AG09309 (cell line): ENCODE measurements around the gene MTRF1.

ENCODE experiments used
- DNase-seq: peaks from one replicate; pipeline ENCODE4 v3.0.0-alpha.2; 2010; ENCODE audit warnings: low read depth
- H3K4me3 ChIP-seq: 2 replicates; pipeline ENCODE4 v1.5.1; 2011; ENCODE audit warnings: mild to moderate bottlenecking, low read depth, low read length, moderate library complexity; ENCODE audit not compliant: control insufficient read depth
- CTCF ChIP-seq: IDR thresholded peaks from 2 replicates; pipeline ENCODE4 v1.5.1; 2011; ENCODE audit warnings: mild to moderate bottlenecking, low read depth, low read length, inconsistent platforms; ENCODE audit not compliant: insufficient read depth, control insufficient read depth; ENCODE audit errors: missing control alignments

Gene MTRF1

GRCh38 chr13:41267106-41267505 lies 3.7 kb upstream of the MTRF1 start:
- no peak for DNase-seq
- no peak overlapping the region for H3K4me3 ChIP-seq
- no peak for TF ChIP-seq CTCF

- no peak for DNase-seq
- TF ChIP-seq CTCF, result no peak
- H3K4me3 ChIP-seq, result no peak overlapping the region
Observed at GRCh38 chr13:41259875-41260501, 3.4 kb downstream of the MTRF1 start.

GRCh38 chr13:41257535-41257934 lies 5.8 kb downstream of the MTRF1 start:
- H3K4me3 ChIP-seq, result no peak overlapping the region
- no peak for TF ChIP-seq CTCF
- DNase-seq, result no peak

GRCh38 chr13:41254902-41255301 lies 8.5 kb downstream of the MTRF1 start:
- DNase-seq, result no peak
- no peak for TF ChIP-seq CTCF
- no peak overlapping the region for H3K4me3 ChIP-seq

- TF ChIP-seq CTCF, result no peak
- H3K4me3 ChIP-seq, result no peak overlapping the region
- no peak for DNase-seq
Observed at GRCh38 chr13:41250993-41251392, 12.4 kb downstream of the MTRF1 start.

- H3K4me3 ChIP-seq, result no peak overlapping the region
- DNase-seq, result no peak
- TF ChIP-seq CTCF, result no peak
Observed at GRCh38 chr13:41246969-41247680, 16.3 kb downstream of the MTRF1 start.
